BE2C (cell line): Measurements from ENCODE around the gene VAPB.

Source experiments
- DNase-seq: peaks from one replicate; pipeline ENCODE4 v3.0.0-alpha.2; 2020
- H3K27me3 ChIP-seq: fragments of 250-450 bp; sonication (Bioruptor Pico); 2 replicates; pipeline ENCODE4 v1.5.1; 2020; ENCODE audit warnings: mild to moderate bottlenecking
- H3K36me3 ChIP-seq: fragments of 250-450 bp; sonication (Bioruptor Pico); 2 replicates; pipeline ENCODE4 v1.5.1; 2020; ENCODE audit warnings: mild to moderate bottlenecking
- H3K4me1 ChIP-seq: fragments of 250-450 bp; sonication (Bioruptor Pico); 2 replicates; pipeline ENCODE4 v1.5.1; 2020
- H3K4me3 ChIP-seq: 2 replicates; pipeline ENCODE4 v1.5.1; 2011; ENCODE audit warnings: low read depth, low read length
- H3K9me3 ChIP-seq: fragments of 250-450 bp; sonication (Bioruptor Pico); 2 replicates; pipeline ENCODE4 v1.5.1; 2020
- TF ChIP-seq, protein P1 (sequence below): IDR thresholded peaks from 2 replicates; pipeline ENCODE4 v1.5.1; 2012; ENCODE audit warnings: mild to moderate bottlenecking, low read depth, low read length

Gene VAPB

GRCh38 chr20:58446960-58447265, 57.9 kb downstream of the VAPB start:
- TF ChIP-seq, protein P1, sequence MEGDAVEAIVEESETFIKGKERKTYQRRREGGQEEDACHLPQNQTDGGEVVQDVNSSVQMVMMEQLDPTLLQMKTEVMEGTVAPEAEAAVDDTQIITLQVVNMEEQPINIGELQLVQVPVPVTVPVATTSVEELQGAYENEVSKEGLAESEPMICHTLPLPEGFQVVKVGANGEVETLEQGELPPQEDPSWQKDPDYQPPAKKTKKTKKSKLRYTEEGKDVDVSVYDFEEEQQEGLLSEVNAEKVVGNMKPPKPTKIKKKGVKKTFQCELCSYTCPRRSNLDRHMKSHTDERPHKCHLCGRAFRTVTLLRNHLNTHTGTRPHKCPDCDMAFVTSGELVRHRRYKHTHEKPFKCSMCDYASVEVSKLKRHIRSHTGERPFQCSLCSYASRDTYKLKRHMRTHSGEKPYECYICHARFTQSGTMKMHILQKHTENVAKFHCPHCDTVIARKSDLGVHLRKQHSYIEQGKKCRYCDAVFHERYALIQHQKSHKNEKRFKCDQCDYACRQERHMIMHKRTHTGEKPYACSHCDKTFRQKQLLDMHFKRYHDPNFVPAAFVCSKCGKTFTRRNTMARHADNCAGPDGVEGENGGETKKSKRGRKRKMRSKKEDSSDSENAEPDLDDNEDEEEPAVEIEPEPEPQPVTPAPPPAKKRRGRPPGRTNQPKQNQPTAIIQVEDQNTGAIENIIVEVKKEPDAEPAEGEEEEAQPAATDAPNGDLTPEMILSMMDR: no peak
- Histone ChIP-seq H3K36me3 (peaks cover 26% of the 10 kb centered on the region), H3K4me1 (peaks cover 42% of the 10 kb centered on the region), H3K4me3 (no peak overlapping the region), H3K9me3 (0 out of 2 replicates have a peak, but pooled peaks cover 1% of the 10 kb centered on the region), H3K27me3 (no peaks in the 10 kb centered on the region)
- no peak for DNase-seq

DNA sequence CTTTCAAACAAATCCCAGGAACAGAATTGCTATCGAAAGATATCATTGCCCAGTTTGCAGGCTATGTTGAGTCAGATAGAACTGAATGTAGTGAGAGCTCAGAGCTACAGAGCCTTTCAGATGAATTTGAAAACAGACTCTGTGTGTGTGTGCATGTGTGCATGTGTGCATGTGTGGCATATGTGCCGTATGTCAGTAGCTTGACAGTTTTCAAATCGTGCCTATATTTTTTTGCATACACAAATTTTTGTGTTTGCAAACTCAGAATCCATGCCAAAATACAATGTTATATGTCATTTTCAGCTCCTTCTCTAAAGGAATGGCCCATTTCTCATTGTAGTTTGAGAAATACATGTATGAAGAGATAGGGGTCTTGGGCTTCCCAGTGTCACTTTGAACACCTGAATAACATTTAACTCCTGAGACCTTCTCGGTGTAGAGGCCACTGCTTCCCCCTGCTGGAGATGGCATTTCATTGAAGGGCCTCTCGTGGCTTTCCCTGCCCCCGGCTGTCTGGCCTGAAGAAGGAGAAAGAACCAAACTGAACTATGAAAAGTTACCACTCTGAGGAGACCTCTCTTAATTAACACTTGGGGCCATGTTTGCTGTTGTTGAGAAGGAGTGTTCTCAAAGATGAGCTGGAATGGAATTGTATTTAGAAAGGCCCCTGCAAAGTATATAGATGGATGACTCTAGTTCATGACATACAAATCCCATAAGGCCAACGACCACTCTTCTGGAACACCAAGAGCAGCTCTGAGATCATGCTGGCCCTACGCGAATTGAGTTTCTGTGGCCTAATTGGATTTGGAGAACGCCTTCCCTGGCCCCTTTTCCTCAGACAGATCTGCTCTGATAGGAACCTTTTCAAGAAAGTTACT, 58.7 kb downstream of the VAPB start:
- peak; percentile 78 for DNase-seq
- Histone ChIP-seq H3K36me3 (peaks cover 21% of the 10 kb centered on the region), H3K4me1 (peaks cover 41% of the 10 kb centered on the region), H3K27me3 (no peaks in the 10 kb centered on the region), H3K9me3 (0 out of 2 replicates have a peak, but pooled peaks cover 2% of the 10 kb centered on the region), H3K4me3 (no peak overlapping the region)
- TF ChIP-seq, protein P1: peak; percentile 88

DNA sequence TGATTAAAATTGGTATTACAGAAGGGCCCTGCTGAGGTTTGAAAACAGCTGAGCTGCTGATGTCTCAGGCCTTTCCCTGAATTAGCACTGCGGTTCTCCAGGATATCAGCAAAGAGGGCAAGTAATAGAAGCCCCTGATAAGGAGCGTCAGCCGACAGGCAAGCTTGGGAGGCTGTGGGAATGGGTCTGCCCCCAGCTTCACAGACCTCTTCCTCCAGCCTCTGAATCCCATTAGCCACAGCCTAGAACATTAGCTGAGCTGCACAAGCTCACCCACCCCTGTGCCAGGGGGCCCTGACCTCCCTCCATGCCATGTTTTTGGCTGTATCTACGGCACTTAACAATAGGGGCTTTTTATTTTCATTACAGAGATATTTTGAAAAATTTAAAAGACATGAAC, 59.9 kb downstream of the VAPB start:
- H3K27me3 ChIP-seq: no peaks in the 10 kb centered on the region
- peaks cover 16% of the 10 kb centered on the region for H3K36me3 ChIP-seq
- H3K9me3 ChIP-seq: 0 out of 2 replicates have a peak, but pooled peaks cover 2% of the 10 kb centered on the region
- peaks cover 40% of the 10 kb centered on the region for H3K4me1 ChIP-seq
- peak; percentile 78 for DNase-seq
- TF ChIP-seq, protein P1: no peak
- no peak overlapping the region for H3K4me3 ChIP-seq

- peak; percentile 91 for DNase-seq
- no peaks in the 10 kb centered on the region for H3K27me3 ChIP-seq
- TF ChIP-seq, protein P1: peak; percentile 45
- peaks cover 40% of the 10 kb centered on the region for H3K4me1 ChIP-seq
- peaks cover 10% of the 10 kb centered on the region; the same call in 1 of the 2 replicates for H3K36me3 ChIP-seq
- peak overlapping the region; percentile 25 for H3K4me3 ChIP-seq
- 0 out of 2 replicates have a peak, but pooled peaks cover 2% of the 10 kb centered on the region for H3K9me3 ChIP-seq
These were observed 60.7 kb downstream of the VAPB start for GRCh38 chr20:58449681-58450221.

DNA sequence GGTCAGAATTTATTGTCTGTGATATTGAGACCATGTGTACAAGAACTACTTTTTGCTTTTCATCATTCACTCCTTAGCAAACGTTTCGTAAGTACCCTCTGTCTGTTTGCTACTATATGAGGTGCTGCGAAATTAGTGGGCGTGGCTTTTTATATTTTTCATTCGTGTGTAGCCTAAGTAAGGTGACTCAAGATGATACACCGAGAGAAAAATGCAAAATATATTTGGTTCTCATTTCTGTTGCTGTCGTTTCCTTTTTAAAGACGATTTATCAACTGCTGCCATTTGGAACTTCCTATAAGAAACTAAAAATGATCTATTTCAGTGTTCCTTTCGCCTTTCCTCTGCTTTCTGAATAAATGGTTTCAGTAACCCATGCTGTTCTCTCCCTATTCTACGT, 61.2 kb downstream of the VAPB start:
- Histone ChIP-seq H3K9me3 (0 out of 2 replicates have a peak, but pooled peaks cover 2% of the 10 kb centered on the region), H3K4me3 (peak overlapping the region; percentile 25), H3K27me3 (no peaks in the 10 kb centered on the region), H3K4me1 (peaks cover 40% of the 10 kb centered on the region), H3K36me3 (peaks cover 10% of the 10 kb centered on the region; the same call in 1 of the 2 replicates)
- no peak for DNase-seq
- TF ChIP-seq, protein P1: no peak

- H3K27me3 ChIP-seq: no peaks in the 10 kb centered on the region
- H3K9me3 ChIP-seq: 0 out of 2 replicates have a peak, but pooled peaks cover 2% of the 10 kb centered on the region
- no peak for DNase-seq
- H3K4me1 ChIP-seq: peaks cover 38% of the 10 kb centered on the region
- no peak overlapping the region for H3K4me3 ChIP-seq
- peaks cover 6% of the 10 kb centered on the region; the same call in 1 of the 2 replicates for H3K36me3 ChIP-seq
- TF ChIP-seq, protein P1: no peak
These were observed 63.7 kb downstream of the VAPB start for GRCh38 chr20:58452667-58453255.
